H1 (cell line): ENCODE data around the gene DCXR. TPM values are rescaled to one million over a fixed set of nuclear protein-coding genes. Genes with fewer than 3 reads are reported as not detected.

ENCODE experiments used
- CTCF ChIA-PET: fragments of 300-600 bp; sonication (Branson Sonifier 250); formaldehyde crosslinking; loops from one replicate; lab custom pipeline; 2021; ENCODE audit not compliant: partially characterized antibody; lab: Charles Lee
- POLR2A ChIA-PET: fragments of 300-600 bp; sonication (Branson Sonifier 250); formaldehyde crosslinking; loops from one replicate; lab custom pipeline; 2021; ENCODE audit warnings: inconsistent platforms; ENCODE audit not compliant: partially characterized antibody; lab: Charles Lee
- DNase-seq, 2 experiments: peaks; one replicate each; pipeline versions ENCODE4 v3.0.0 to v3.0.0-alpha.2; 2010 to 2022; ENCODE audit warnings: low spot score in 2 of 2, low read depth in 1 of 2, mixed read lengths in 1 of 2
- FAIRE-seq: peaks from 2 replicates; lab custom pipeline; 2011; peaks lifted over from hg19 to GRCh38; lab: Jason Lieb, UNC
- H2AFZ ChIP-seq: 2 replicates; pipeline ENCODE4 v1.8.1; 2012; ENCODE audit warnings: low read length, inconsistent platforms
- H2AK5ac ChIP-seq: 2 replicates; pipeline ENCODE4 v1.6.1; 2013; ENCODE audit warnings: low read depth, low read length
- H2BK120ac ChIP-seq: replicated peaks from 2 replicates; pipeline ENCODE3; 2013; ENCODE audit warnings: low read depth, low read length, inconsistent platforms
- H2BK12ac ChIP-seq: 2 replicates; pipeline ENCODE4 v1.6.1; 2013; ENCODE audit warnings: low read depth, low read length
- H2BK15ac ChIP-seq: 2 replicates; pipeline ENCODE4 v1.6.1; 2013; ENCODE audit warnings: low read length
- H2BK20ac ChIP-seq: 2 replicates; pipeline ENCODE4 v1.6.1; 2013; ENCODE audit warnings: low read length
- H2BK5ac ChIP-seq: 2 replicates; pipeline ENCODE4 v1.6.1; 2013; ENCODE audit warnings: low read depth, low read length
- H3K14ac ChIP-seq: 2 replicates; pipeline ENCODE4 v1.6.1; 2013; ENCODE audit warnings: inconsistent platforms; ENCODE audit not compliant: insufficient read length
- H3K18ac ChIP-seq: 2 replicates; pipeline ENCODE4 v1.6.1; 2013; ENCODE audit warnings: low read length; ENCODE audit errors: extremely low read depth
- H3K23ac ChIP-seq: 2 replicates; pipeline ENCODE4 v1.6.1; 2013; ENCODE audit warnings: inconsistent platforms; ENCODE audit not compliant: insufficient read length
- H3K23me2 ChIP-seq: 2 replicates; pipeline ENCODE4 v1.6.1; 2013; ENCODE audit warnings: low read depth, low read length
- H3K27ac ChIP-seq: 2 replicates; pipeline ENCODE4 v1.6.1; 2011; ENCODE audit warnings: low read depth, low read length, inconsistent platforms
- H3K27me3 ChIP-seq, 4 experiments: replicated peaks in 1 of 4; 1 replicate in 1 of 4; 2 replicates in 3 of 4; pipeline versions ENCODE4 v1.6.1 to v1.8.1; 2011 to 2013; ENCODE audit warnings: low read length in 3 of 4, mild to moderate bottlenecking in 3 of 4, inconsistent platforms in 2 of 4, mixed read lengths in 2 of 4, moderate library complexity in 1 of 4; ENCODE audit not compliant: control insufficient read depth in 3 of 4, insufficient read depth in 3 of 4; ENCODE audit errors: extremely low read depth in 1 of 4
- H3K36me3 ChIP-seq, 4 experiments: 2 replicates each; pipeline versions ENCODE4 v1.6.1 to v1.8.1; 2011 to 2013; ENCODE audit warnings: mild to moderate bottlenecking in 4 of 4, low read length in 3 of 4, moderate library complexity in 2 of 4, control low read depth in 1 of 4, inconsistent platforms in 1 of 4; ENCODE audit not compliant: insufficient read depth in 4 of 4, control insufficient read depth in 2 of 4
- H3K4ac ChIP-seq: replicated peaks from 2 replicates; pipeline ENCODE3; 2013; ENCODE audit warnings: low read length, low read depth, mixed read lengths, inconsistent platforms; ENCODE audit not compliant: insufficient read length
- H3K4me1 ChIP-seq, 4 experiments: replicated peaks in 1 of 4; 1 replicate in 1 of 4; 2 replicates in 3 of 4; pipeline versions ENCODE4 v1.6.1 to v1.8.1; 2011 to 2013; ENCODE audit warnings: low read length in 3 of 4, inconsistent platforms in 2 of 4, mixed read lengths in 1 of 4; ENCODE audit not compliant: insufficient read depth in 4 of 4, control insufficient read depth in 3 of 4
- H3K4me2 ChIP-seq, 2 experiments: 2 replicates each; pipeline versions ENCODE4 v1.6.1 to v1.8.1; 2011 to 2013; ENCODE audit warnings: low read depth in 2 of 2, low read length in 2 of 2, control low read depth in 1 of 2, inconsistent platforms in 1 of 2, mild to moderate bottlenecking in 1 of 2; ENCODE audit not compliant: insufficient read depth in 1 of 2
- H3K4me3 ChIP-seq, 4 experiments: fragments of 200-600, 300-600 bp in 1 of 4; sonication (generic), shearing (Covaris generic), sonication (Bioruptor Twin) in 1 of 4; 2 replicates each; pipeline versions ENCODE4 v1.5.1 to v1.8.1; 2011 to 2016; ENCODE audit warnings: low read length in 4 of 4, low read depth in 3 of 4, control low read depth in 2 of 4, inconsistent platforms in 2 of 4, mild to moderate bottlenecking in 2 of 4, mixed read lengths in 1 of 4, moderate library complexity in 1 of 4; ENCODE audit not compliant: insufficient read depth in 2 of 4; ENCODE audit errors: extremely low read depth in 1 of 4
- H3K56ac ChIP-seq: replicated peaks from 2 replicates; pipeline ENCODE3; 2013; ENCODE audit warnings: low read depth, mild to moderate bottlenecking, mixed read lengths, low read length, inconsistent platforms; ENCODE audit not compliant: insufficient read length
- H3K79me1 ChIP-seq: 2 replicates; pipeline ENCODE4 v1.6.1; 2013; ENCODE audit warnings: low read depth, low read length, control low read depth
- H3K79me2 ChIP-seq, 2 experiments: 2 replicates each; pipeline versions ENCODE4 v1.6.1 to v1.8.1; 2012 to 2013; ENCODE audit warnings: low read length in 2 of 2, mild to moderate bottlenecking in 2 of 2, inconsistent platforms in 1 of 2; ENCODE audit not compliant: insufficient read depth in 2 of 2, control insufficient read depth in 1 of 2
- H3K9ac ChIP-seq, 4 experiments: replicated peaks in 1 of 4; 1 replicate in 1 of 4; 2 replicates in 3 of 4; pipeline versions ENCODE4 v1.6.1 to v1.8.1; 2011 to 2013; ENCODE audit warnings: low read depth in 3 of 4, low read length in 3 of 4, control low read depth in 2 of 4, mild to moderate bottlenecking in 2 of 4, moderate library complexity in 2 of 4, inconsistent platforms in 1 of 4; ENCODE audit errors: extremely low read depth in 1 of 4
- H3K9me3 ChIP-seq, 2 experiments: 2 replicates each; pipeline versions ENCODE4 v1.6.1 to v1.8.1; 2012 to 2013; ENCODE audit warnings: mild to moderate bottlenecking in 2 of 2, moderate library complexity in 2 of 2, control low read depth in 1 of 2, inconsistent platforms in 1 of 2, low read depth in 1 of 2, low read length in 1 of 2, mixed read lengths in 1 of 2; ENCODE audit not compliant: insufficient read depth in 2 of 2
- H4K20me1 ChIP-seq, 2 experiments: replicated peaks in 1 of 2; 2 replicates each; pipeline versions ENCODE3 to v1.8.1; 2011 to 2013; ENCODE audit warnings: inconsistent platforms in 2 of 2, low read length in 2 of 2, mild to moderate bottlenecking in 1 of 2; ENCODE audit not compliant: insufficient read depth in 2 of 2, control insufficient read depth in 1 of 2
- H4K5ac ChIP-seq: 2 replicates; pipeline ENCODE4 v1.6.1; 2013; ENCODE audit warnings: low read length, low read depth, mixed read lengths, inconsistent platforms; ENCODE audit not compliant: insufficient read length
- H4K8ac ChIP-seq: 2 replicates; pipeline ENCODE4 v1.8.0; 2013; ENCODE audit warnings: mild to moderate bottlenecking, moderate library complexity, low read length, inconsistent platforms; ENCODE audit not compliant: insufficient read depth; ENCODE audit errors: extremely low read depth
- H4K91ac ChIP-seq: replicated peaks from 2 replicates; pipeline ENCODE3; 2013; ENCODE audit warnings: low read length, mixed read lengths, inconsistent platforms; ENCODE audit not compliant: insufficient read length
- CREB1 ChIP-seq: IDR thresholded peaks from 2 replicates; pipeline ENCODE4 v1.6.1; 2012; ENCODE audit warnings: inconsistent platforms
- SIX5 ChIP-seq: IDR thresholded peaks from 2 replicates; pipeline ENCODE4 v1.6.1; 2011; ENCODE audit warnings: mild to moderate bottlenecking, low read depth, low read length
- TBP ChIP-seq: IDR thresholded peaks from 2 replicates; pipeline ENCODE4 v1.6.1; 2011; ENCODE audit warnings: low read depth, low read length, improper control_type of control experiment
- WGBS, 2 experiments: shearing (Covaris generic) in 1 of 2; methylation state at CpG; one replicate each; pipeline versions ENCODE4 v1.1.6 to v1.1.7; 2013 to 2015; ENCODE audit warnings: low lambda C conversion rate in 2 of 2, mixed read lengths in 2 of 2, inconsistent platforms in 1 of 2, low coverage in 1 of 2, missing lambda C conversion rate in 1 of 2; ENCODE audit not compliant: insufficient replicate concordance in 2 of 2, insufficient coverage in 1 of 2, insufficient read length in 1 of 2; ENCODE audit errors: extremely low coverage in 1 of 2, missing lambda C conversion rate in 1 of 2; 5-methylcytosine and 5-hydroxymethylcytosine counted together
- polyA plus RNA-seq, 7 experiments: library from polyadenylated mRNA; depleted of rRNA in 3 of 7; stranded (reverse) in 5 of 7; unstranded in 2 of 7; fragments of >200 nt in 5 of 7; fragments of 200-250 nt in 2 of 7; gene quantifications; 1 replicate in 5 of 7; 2 replicates in 1 of 7; 4 replicates in 1 of 7; pipeline versions ENCODE4 v1.2.1 to v1.2.3, GENCODE V29; 2011 to 2013; ENCODE audit warnings: missing spikeins in 2 of 7, mixed read lengths in 2 of 7
- total RNA-seq: library from RNA; stranded (reverse); fragmentation: NEBNext Ultra II Directional; extraction: Animal tissue kit (Norgen Biotek cat#: 25700); gene quantifications from 2 replicates; pipeline ENCODE4 v1.2.1, GENCODE V29; 2021

Gene DCXR
- total and polyA plus RNA-seq, 2 of the 8 experiments (the other 6 are each of a cell fraction or from before 2014, with no cell fraction given) = 96.3 to 212 TPM

DNA sequence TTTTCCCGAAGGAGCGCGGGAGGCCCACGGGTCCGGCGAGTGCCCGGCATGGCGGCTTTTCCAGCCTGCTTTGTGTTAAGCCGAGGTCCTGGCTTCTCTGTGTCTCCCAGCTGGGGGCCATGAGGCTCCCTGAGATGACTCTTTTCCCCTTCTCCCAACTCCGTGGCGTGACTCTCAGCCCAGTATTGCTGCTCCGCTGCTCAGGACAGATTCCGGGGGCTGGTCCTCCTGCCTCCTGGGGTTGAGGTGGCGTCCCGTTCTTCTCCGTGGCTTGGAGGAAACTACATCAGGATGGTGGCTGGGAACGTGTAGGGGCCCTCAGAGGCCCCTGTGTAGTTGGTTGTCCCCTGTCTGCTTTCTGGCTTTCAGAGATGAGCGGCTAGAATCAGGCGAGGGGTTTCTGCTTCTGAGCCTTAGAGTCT lies 15.2 kb upstream of the DCXR start:
- H2BK20ac ChIP-seq = no peak overlapping the region
- TF ChIP-seq CREB1 (no peak), TBP (no peak), SIX5 (no peak)

More for the DNA sequence above, 15.2 kb upstream of the DCXR start:
- Histone ChIP-seq H2AK5ac (no peak overlapping the region), H3K79me2 (peaks cover 0 to 12% of the 10 kb centered on the region in 2 experiments; a peak in 1 of 4 replicates), H3K36me3 (peaks cover 7 to 37% (median 17%) of the 10 kb centered on the region in 4 experiments), H3K4me1 (peaks cover 0 to 11% (median 6%) of the 10 kb centered on the region in 4 experiments; a peak in 5 of 7 replicates), H3K9me3 (no peaks in the 10 kb centered on the region), H4K91ac (no peak overlapping the region), H4K8ac (no peak overlapping the region), H2AFZ (no peak overlapping the region), H3K9ac (peak overlapping the region; percentile 31 to 60 (median 38); a peak in 4 of 7 replicates), H3K23me2 (peaks cover 6% of the 10 kb centered on the region; the same call in 1 of the 2 replicates), H3K27ac (no peak overlapping the region), H3K18ac (no peak overlapping the region), H3K27me3 (no peaks in the 10 kb centered on the region; a peak in 1 of 7 replicates), H4K5ac (no peak overlapping the region), H4K20me1 (peaks cover 4 to 17% of the 10 kb centered on the region in 2 experiments), H2BK120ac (no peak overlapping the region), H3K4me2 (peak overlapping the region; percentile 77 to 97), H3K79me1 (peaks cover 6% of the 10 kb centered on the region; the same call in 1 of the 2 replicates), H2BK12ac (no peak overlapping the region), H2BK15ac (no peak overlapping the region), H3K14ac (no peak overlapping the region), H3K23ac (no peak overlapping the region), H3K56ac (no peak overlapping the region), H3K4me3 (peak overlapping the region; percentile 72 to 94 (median 86)), H2BK5ac (no peak overlapping the region), H3K4ac (no peak overlapping the region)
- 55% methylated on average over 18 of the region's 19 CpGs; no CpG with 5 or more reads in 1 of the 2 experiments for WGBS, 2 experiments
- no peak for DNase-seq
- FAIRE-seq = no peak
- POLR2A ChIA-PET = interaction anchor here (1.0 to 13.2 kb wide), 11 partner anchors 9 to 43 kb away, joined by 3 to 161 read pairs (median 4); partner anchors contain the start of genes DCXR, DUS1L and RAC3
- CTCF ChIA-PET = interaction anchor here (0.7 to 5.4 kb wide), 4 partner anchors 15 to 52 kb away, joined by 3 to 40 read pairs (median 4); partner anchors contain the start of genes DCXR and RAC3
